GM23338 (cell line): Measurements from ENCODE around the gene XXYLT1. TPM values are rescaled to one million over a fixed set of nuclear protein-coding genes. Genes with fewer than 3 reads are reported as not detected.

ENCODE experiments used
- ATAC-seq: fragments of 200-7000 bp; cut with Tn5 transposase; 3 replicates; pipeline ENCODE4 v1.9.1; 2020
- DNase-seq: peaks from one replicate; pipeline ENCODE4 v3.0.0-alpha.2; 2015; ENCODE audit warnings: low spot score
- H2AFZ ChIP-seq: fragments of 200-600 bp; sonication (generic); 2 replicates; pipeline ENCODE4 v1.8.0; 2016; ENCODE audit warnings: antibody characterized with exemption, mild to moderate bottlenecking, moderate library complexity
- H3F3A ChIP-seq: fragments of 200-600 bp; sonication (generic); replicated peaks from 2 replicates; pipeline ENCODE4 v1.8.0; 2017; ENCODE audit warnings: antibody characterized with exemption, mixed run types, low read depth
- H3K27ac ChIP-seq: fragments of 200-600 bp; sonication (generic); 2 replicates; pipeline ENCODE4 v1.6.1; 2016; ENCODE audit warnings: low read depth
- H3K27me3 ChIP-seq: fragments of 200-600 bp; sonication (generic); 2 replicates; pipeline ENCODE4 v1.8.0; 2016; ENCODE audit warnings: mild to moderate bottlenecking, mixed run types, moderate library complexity; ENCODE audit not compliant: insufficient read depth
- H3K36me3 ChIP-seq: fragments of 200-600 bp; sonication (generic); 2 replicates; pipeline ENCODE4 v1.8.0; 2016; ENCODE audit warnings: mild to moderate bottlenecking; ENCODE audit not compliant: insufficient read depth
- H3K4me1 ChIP-seq: fragments of 200-600 bp; sonication (generic); 2 replicates; pipeline ENCODE4 v1.8.0; 2016; ENCODE audit warnings: mild to moderate bottlenecking, moderate library complexity; ENCODE audit not compliant: insufficient read depth
- H3K4me2 ChIP-seq: fragments of 200-600 bp; sonication (generic); 2 replicates; pipeline ENCODE4 v1.7.1; 2017; ENCODE audit warnings: mixed run types
- H3K4me3 ChIP-seq: fragments of 200-600 bp; sonication (generic); 2 replicates; pipeline ENCODE4 v1.6.1; 2016; ENCODE audit warnings: mixed run types
- H3K79me2 ChIP-seq: fragments of 200-600 bp; sonication (generic); replicated peaks from 2 replicates; pipeline ENCODE4 v1.8.0; 2017; ENCODE audit warnings: mild to moderate bottlenecking; ENCODE audit not compliant: insufficient read depth
- H3K9me2 ChIP-seq: fragments of 200-600 bp; sonication (generic); 2 replicates; pipeline ENCODE4 v1.8.0; 2017; ENCODE audit not compliant: insufficient read depth
- H4K20me1 ChIP-seq: fragments of 200-600 bp; sonication (generic); replicated peaks from 2 replicates; pipeline ENCODE4 v1.8.0; 2017; ENCODE audit warnings: mild to moderate bottlenecking; ENCODE audit not compliant: insufficient read depth
- H3K27ac Mint-ChIP-seq: 2 replicates; pipeline ENCODE4 v1.8.0; 2020; ENCODE audit warnings: inconsistent platforms, mild to moderate bottlenecking, moderate library complexity, mixed read lengths
- H3K27me3 Mint-ChIP-seq: 3 replicates; pipeline ENCODE4 v1.8.0; 2022; ENCODE audit warnings: low read depth, mild to moderate bottlenecking, moderate library complexity, mixed read lengths, inconsistent platforms; ENCODE audit not compliant: insufficient read depth, poor library complexity
- H3K36me3 Mint-ChIP-seq: 3 replicates; pipeline ENCODE4 v1.8.0; 2021; ENCODE audit warnings: low read depth, mild to moderate bottlenecking, inconsistent platforms, moderate library complexity, mixed read lengths
- H3K4me1 Mint-ChIP-seq: 3 replicates; pipeline ENCODE4 v1.8.0; 2020; ENCODE audit warnings: mild to moderate bottlenecking, inconsistent platforms, mixed read lengths
- H3K4me3 Mint-ChIP-seq: 3 replicates; pipeline ENCODE4 v1.8.0; 2021; ENCODE audit warnings: moderate library complexity, mild to moderate bottlenecking, inconsistent platforms, mixed read lengths
- H3K9me3 Mint-ChIP-seq: 3 replicates; pipeline ENCODE4 v1.8.0; 2020; ENCODE audit warnings: moderate library complexity, mild to moderate bottlenecking, inconsistent platforms, mixed read lengths
- CREB1 ChIP-seq: fragments of 250-450 bp; sonication (Bioruptor Pico); IDR thresholded peaks from 2 replicates; pipeline ENCODE4 v1.5.0; 2020; ENCODE audit warnings: low read depth, mild to moderate bottlenecking, moderate library complexity
- EZH2 ChIP-seq: fragments of 200-600 bp; sonication (generic); IDR thresholded peaks from one replicate; pipeline ENCODE4 v1.8.0; 2017; ENCODE audit warnings: antibody characterized with exemption, mild to moderate bottlenecking, low read depth; ENCODE audit not compliant: unreplicated experiment
- EZH2phosphoT487 ChIP-seq: fragments of 200-600 bp; sonication (generic); IDR thresholded peaks from one replicate; pipeline ENCODE4 v1.8.1; 2018; ENCODE audit warnings: antibody characterized with exemption; ENCODE audit not compliant: unreplicated experiment
- JUNB ChIP-seq: IDR thresholded peaks from one replicate; pipeline ENCODE4 v1.6.1; 2016; ENCODE audit warnings: antibody characterized with exemption; ENCODE audit not compliant: unreplicated experiment
- NANOG ChIP-seq: IDR thresholded peaks from 2 replicates; pipeline ENCODE4 v1.6.1; 2016; ENCODE audit warnings: antibody characterized with exemption, borderline replicate concordance
- POLR2AphosphoS5 ChIP-seq: IDR thresholded peaks from 2 replicates; pipeline ENCODE4 v1.6.1; 2016; ENCODE audit warnings: antibody characterized with exemption, low read depth
- REST ChIP-seq: IDR thresholded peaks from one replicate; pipeline ENCODE4 v1.6.1; 2018; ENCODE audit warnings: antibody characterized with exemption; ENCODE audit not compliant: unreplicated experiment
- STAT1 ChIP-seq: IDR thresholded peaks from one replicate; pipeline ENCODE4 v1.6.1; 2016; ENCODE audit warnings: antibody characterized with exemption; ENCODE audit not compliant: unreplicated experiment
- ZNF114 ChIP-seq: fragments of 250-450 bp; sonication (Bioruptor Pico); IDR thresholded peaks from 2 replicates; pipeline ENCODE4 v1.5.0; 2020; ENCODE audit warnings: mild to moderate bottlenecking, moderate library complexity
- polyA plus RNA-seq: library from polyadenylated mRNA; unstranded; fragments of >200 nt; fragmentation: Nextera tagmentation; extraction: Ambion mirVana; gene quantifications from 2 replicates; pipeline ENCODE4 v1.2.1, GENCODE V29; 2016
- total RNA-seq: library from RNA; depleted of rRNA; stranded (reverse); fragments of >200 nt; shearing (Covaris generic); gene quantifications from 2 replicates; pipeline ENCODE4 v1.2.3, GENCODE V29; 2014
- TF ChIP-seq, protein P1 (sequence below), 2 experiments: fragments of 200-600 bp in 1 of 2; sonication (generic) in 1 of 2; conservative IDR thresholded peaks; 2 replicates each; pipeline versions ENCODE4 v1.5.1 to v1.6.1; 2016 to 2017; ENCODE audit warnings: antibody characterized with exemption in 2 of 2, low read depth in 2 of 2, mild to moderate bottlenecking in 2 of 2, moderate library complexity in 1 of 2
- TF ChIP-seq, protein P2 (sequence below): IDR thresholded peaks from 2 replicates; pipeline ENCODE4 v1.6.1; 2016; ENCODE audit warnings: antibody characterized with exemption

The XXYLT1 gene
- total and polyA plus RNA-seq, 2 experiments from 2014 or later = 13.5 to 34.8 TPM

- Histone ChIP-seq H3F3A (no peaks in the 10 kb centered on the region), H3K4me1 (no peaks in the 10 kb centered on the region), H3K4me3 (no peak overlapping the region), H4K20me1 (no peaks in the 10 kb centered on the region; the same call in 1 of the 2 replicates), H3K9me2 (no peaks in the 10 kb centered on the region), H3K4me2 (no peak overlapping the region), H3K36me3 (no peaks in the 10 kb centered on the region), H2AFZ (no peak overlapping the region), H3K27ac (no peak overlapping the region), H3K27me3 (no peaks in the 10 kb centered on the region), H3K79me2 (no peaks in the 10 kb centered on the region; the same call in 1 of the 2 replicates)
- Mint-ChIP-seq H3K4me1 (no peaks in the 10 kb centered on the region), H3K4me3 (no peak overlapping the region), H3K36me3 (peaks cover 28% of the 10 kb centered on the region), H3K27me3 (peaks cover 1% of the 10 kb centered on the region), H3K27ac (no peak overlapping the region), H3K9me3 (peaks cover 6% of the 10 kb centered on the region; the same call in 1 of the 3 replicates)
- TF ChIP-seq STAT1 (no peak), POLR2AphosphoS5 (no peak), EZH2phosphoT487 (no peak), REST (no peak), NANOG (no peak), JUNB (no peak), CREB1 (CRISPR knock-in tag) (no peak), ZNF114 (CRISPR knock-in tag) (no peak), EZH2 (no peak)
- TF ChIP-seq, protein P1, sequence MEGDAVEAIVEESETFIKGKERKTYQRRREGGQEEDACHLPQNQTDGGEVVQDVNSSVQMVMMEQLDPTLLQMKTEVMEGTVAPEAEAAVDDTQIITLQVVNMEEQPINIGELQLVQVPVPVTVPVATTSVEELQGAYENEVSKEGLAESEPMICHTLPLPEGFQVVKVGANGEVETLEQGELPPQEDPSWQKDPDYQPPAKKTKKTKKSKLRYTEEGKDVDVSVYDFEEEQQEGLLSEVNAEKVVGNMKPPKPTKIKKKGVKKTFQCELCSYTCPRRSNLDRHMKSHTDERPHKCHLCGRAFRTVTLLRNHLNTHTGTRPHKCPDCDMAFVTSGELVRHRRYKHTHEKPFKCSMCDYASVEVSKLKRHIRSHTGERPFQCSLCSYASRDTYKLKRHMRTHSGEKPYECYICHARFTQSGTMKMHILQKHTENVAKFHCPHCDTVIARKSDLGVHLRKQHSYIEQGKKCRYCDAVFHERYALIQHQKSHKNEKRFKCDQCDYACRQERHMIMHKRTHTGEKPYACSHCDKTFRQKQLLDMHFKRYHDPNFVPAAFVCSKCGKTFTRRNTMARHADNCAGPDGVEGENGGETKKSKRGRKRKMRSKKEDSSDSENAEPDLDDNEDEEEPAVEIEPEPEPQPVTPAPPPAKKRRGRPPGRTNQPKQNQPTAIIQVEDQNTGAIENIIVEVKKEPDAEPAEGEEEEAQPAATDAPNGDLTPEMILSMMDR (conservative IDR thresholded peaks at IDR 0.05; ENCODE audit: low read depth in 2 of 2) = no peak
- TF ChIP-seq, protein P2, sequence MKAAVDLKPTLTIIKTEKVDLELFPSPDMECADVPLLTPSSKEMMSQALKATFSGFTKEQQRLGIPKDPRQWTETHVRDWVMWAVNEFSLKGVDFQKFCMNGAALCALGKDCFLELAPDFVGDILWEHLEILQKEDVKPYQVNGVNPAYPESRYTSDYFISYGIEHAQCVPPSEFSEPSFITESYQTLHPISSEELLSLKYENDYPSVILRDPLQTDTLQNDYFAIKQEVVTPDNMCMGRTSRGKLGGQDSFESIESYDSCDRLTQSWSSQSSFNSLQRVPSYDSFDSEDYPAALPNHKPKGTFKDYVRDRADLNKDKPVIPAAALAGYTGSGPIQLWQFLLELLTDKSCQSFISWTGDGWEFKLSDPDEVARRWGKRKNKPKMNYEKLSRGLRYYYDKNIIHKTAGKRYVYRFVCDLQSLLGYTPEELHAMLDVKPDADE = no peak
- DNase-seq = no peak
- no peak for ATAC-seq
These were observed 199.8 kb downstream of the XXYLT1 start for GRCh38 chr3:195071011-195071728.
